HCEC 1CT (cell line): ENCODE results near the gene RDH12.
"Not testable (repeated sequence)": the region's sequence is repeated elsewhere in the genome, so short reads cannot be mapped to it uniquely, and the experiment has no call there.

Source experiments
- DNase-seq: peaks from one replicate; pipeline ENCODE4 v3.0.0-alpha.2; 2017

RDH12 gene

DNA sequence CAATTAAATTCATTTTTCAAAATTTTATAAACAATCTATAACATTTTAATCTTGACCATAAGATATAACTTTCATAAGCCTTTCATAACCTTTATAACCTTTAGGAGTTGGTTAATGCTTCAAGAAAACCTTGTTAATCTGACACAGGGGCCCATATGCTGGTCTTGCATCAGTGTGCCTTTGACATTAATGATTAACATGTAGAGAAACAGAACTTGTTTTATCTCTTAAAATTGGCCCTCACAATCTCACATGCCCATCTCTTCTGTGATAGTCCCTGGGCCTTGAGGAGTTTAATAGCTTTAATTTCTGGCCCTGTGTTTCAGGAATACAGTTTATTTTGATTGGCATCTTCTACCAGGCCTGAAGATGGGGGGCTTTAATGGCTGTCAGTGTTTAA, 7.7 kb downstream of the RDH12 start:
- DNase-seq = not testable (repeated sequence)

DNA sequence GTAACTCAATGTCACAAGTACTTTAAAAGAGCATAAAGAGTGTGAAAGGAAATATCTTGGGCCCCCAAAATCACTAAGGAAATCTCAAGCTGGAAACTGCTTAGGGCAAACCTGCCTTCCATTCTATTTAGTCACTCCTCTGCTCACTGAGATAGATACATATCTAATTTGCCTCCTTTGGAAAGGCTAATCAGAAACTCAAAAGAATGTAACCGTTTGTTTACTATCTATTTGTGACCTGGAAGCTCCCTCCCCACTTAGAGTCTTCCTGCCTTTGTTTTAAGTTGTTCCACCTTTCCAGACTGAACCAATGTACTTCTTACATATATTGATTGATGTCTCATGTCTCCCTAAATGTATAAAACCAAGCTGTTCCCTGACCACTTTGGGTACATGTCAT, 8.1 kb downstream of the RDH12 start:
- DNase-seq = not testable (repeated sequence)

DNA sequence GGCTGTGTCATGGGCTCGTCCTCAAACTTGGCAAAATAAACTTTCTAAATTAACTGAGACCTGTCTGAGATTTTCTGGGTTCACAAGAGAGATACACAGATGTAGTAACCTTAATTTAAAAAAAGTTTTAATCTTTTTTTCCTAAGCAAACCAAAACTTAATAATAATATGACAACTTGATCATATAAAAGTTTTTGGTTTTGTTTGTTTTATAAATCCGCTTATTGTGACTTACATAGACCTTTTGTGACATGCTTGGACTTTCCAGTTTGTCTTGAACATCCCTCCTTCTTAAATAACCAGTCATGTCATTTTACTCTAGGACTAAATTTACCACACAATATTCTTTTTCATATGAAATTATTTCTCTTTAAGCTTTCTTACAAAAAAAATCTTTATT, 8.5 kb downstream of the RDH12 start:
- DNase-seq = no peak

DNA sequence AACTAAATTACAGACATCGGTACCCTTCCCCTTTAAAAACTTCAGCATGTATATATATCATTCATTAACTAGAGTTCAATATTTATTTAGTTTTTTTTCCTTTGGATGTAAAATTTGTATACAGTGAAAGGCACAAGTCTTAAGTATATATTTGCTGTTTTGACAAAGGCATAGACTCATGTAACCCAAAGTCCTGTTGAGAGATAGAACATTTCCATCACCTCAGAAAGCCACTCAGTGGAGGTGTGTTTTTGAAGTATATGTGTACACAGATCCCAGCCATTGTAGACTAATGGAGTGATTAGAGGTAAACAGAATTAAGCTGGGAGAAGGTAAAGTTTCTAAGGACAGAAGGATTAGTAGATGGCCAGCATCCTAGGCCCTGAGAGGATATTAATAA, 15.4 kb downstream of the RDH12 start:
- DNase-seq = no peak

DNA sequence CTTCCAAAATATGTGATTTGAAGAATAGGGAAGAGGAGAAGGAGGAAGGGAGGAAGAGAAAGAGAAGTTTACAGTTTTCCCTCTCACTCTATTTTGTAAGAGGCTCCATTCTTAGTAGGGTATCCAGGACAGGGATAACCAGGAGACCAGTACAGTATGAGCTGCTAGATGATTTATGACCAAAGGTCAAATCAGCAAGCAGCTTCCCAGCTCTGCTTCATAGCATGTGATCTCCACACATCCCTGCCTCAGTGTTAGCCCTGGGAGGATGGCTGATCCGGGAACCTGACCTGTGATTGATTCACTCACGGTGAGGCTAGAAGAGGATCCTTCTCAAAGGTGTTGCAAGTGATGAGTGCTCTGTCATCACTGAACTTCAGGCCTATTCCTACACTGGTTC, 16.6 kb downstream of the RDH12 start:
- no peak for DNase-seq

DNA sequence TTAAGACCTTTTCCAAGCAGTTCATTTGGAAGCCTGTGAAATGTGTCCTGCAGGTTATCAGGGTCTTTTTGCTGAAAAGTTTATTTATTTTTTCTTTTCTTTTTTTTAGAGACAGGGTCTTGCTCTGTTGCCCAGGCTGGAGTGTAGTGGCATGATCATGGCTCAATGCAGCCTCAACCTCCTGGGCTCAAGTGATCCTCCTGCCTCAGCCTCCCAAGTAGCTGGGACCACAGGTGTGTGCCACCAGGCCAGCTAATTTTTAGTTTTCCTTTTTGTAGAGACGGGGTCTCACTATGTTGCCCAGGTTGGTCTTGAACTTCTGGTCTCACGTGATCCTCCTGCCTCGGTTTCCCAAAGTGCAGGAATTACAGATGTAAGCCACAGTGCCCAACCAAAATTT, 17.7 kb downstream of the RDH12 start:
- not testable (repeated sequence) for DNase-seq

DNA sequence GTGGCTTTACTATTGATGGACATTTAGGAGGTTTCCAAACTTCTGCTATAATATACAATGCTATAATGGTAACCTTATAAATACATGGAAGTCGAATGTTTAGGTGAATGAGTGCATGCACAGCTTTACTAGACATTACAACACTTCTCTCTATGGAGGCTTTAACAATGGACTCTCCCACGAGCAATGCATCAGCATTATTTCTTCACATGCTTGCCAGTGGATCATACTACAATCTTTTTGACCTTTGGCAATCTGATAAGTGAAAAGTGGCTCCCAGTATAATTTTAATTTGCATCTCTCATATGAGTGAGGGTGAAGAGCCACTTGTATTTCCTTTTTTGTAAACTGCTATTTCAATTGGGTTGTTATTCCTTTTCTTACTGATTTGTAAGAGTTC, 18.2 kb downstream of the RDH12 start:
- no peak for DNase-seq

DNA sequence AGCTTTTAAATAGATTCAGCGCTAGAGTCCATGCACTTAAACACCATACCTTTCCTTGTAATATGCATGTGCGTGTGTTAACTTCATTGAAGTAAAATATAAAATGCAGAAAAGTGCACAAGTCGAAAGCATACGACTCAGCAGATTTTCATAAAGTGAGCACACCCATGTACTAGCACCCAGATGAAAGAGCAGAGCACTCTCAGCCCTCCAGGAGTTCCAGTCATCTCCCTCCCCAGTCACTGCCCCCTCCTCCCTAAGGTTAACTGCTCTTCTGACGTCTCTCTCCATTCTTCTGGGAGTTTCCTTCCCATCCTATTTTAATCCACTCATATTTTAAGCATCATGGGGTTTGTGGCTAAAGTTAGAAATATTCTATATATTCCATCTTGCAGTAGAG, 20.2 kb downstream of the RDH12 start:
- DNase-seq = no peak

DNA sequence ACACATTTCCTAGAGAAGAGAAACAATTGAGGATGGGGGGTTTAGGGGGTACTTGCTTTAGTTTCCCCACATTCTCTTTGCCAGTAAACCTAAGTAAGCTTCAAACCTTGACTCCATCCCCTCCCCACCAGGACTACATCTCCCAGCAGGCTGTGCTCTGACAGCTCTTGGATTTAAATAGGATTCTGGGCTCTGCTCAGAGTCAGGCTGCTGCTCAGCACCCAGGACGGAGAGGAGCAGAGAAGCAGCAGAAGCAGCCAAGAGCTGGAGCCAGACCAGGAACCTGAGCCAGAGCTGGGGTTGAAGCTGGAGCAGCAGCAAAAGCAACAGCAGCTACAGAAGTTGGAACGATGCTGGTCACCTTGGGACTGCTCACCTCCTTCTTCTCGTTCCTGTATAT, 20.6 kb downstream of the RDH12 start:
- no peak for DNase-seq

DNA sequence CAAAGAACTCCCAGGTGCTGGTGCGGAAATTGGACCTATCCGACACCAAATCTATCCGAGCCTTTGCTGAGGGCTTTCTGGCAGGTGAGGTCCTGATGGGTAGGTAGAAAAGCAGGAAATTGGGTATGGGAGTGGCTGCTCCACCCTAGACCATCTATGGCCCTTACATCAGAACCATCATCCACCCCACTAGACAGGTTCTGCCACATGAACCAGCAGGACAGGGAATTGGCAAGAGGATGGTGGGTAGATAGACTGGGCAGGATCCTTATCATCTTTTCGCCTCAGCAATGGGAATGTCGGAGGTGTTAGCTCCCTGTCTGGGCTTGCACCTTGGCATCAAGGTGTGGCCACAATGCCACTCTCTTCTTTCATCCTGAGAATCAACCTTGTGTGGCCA, 23.5 kb downstream of the RDH12 start:
- no peak for DNase-seq

DNA sequence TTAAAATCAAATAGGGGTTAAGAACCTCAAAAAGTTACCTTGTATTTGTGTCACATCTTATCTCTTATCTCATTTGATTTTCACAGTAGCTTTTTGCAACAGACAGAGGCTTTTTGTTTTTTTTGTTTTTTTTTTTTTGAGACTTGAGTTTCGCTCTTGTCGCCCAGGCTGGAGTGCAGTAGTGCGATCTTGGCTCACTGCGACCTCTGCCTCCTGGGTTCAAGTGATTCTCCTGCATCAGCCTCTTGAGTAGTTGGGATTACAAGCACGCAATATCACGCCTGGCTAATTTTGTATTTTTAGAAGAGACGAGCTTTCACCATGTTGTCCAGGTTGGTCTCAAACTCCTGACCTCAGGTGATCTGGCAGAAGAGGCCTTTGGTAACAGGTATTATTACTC, 25.7 kb downstream of the RDH12 start:
- DNase-seq = no peak

DNA sequence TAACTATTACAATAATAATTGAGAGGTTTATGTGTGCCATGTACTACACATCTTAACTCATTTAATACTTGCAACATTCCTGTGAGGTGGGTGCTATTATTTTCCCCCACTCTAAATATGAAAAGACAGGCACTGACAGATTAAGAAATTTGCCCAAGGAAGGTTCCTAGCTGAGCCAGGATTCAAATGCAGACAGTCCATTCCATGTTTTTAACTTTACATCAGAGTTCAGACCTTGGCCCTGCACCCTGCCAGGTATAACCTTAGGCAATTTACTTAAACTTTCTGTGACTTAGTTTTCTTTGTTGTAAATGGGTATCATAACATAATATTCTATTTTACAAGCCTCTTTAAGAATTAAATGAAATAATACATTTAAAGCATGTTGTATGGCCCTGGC, 26.6 kb downstream of the RDH12 start:
- no peak for DNase-seq

DNA sequence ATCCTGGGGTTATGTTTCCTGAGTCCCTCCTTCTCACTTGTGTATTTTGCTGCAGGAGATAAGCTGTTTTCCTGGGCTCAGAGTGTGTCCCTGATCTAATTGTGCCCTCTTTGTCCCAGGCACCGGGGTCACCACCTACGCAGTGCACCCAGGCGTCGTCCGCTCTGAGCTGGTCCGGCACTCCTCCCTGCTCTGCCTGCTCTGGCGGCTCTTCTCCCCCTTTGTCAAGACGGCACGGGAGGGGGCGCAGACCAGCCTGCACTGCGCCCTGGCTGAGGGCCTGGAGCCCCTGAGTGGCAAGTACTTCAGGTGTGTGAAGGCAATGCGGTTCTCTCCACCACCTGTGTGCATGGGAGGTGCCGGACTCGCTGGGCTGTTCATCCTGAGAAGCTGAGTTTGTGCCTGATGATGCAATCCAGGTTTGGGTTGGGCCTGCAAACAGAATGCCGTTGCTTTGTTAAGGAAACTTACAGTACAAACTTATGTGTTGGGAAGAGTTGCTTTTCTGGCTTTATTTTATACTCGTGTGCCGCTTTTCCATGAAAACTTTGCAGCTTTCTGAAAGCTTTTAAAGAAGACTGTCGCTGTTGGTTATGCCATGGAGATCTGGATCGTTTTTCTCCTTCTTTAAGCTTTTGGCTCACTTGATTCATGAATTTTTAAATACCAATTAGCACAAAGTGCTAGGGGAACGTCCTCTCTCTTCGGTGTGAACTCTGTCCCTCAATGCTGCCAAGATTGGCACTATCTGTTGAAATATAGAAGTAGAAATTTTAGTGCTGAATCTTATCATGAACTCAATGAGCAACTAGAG, 27.6 kb downstream of the RDH12 start:
- DNase-seq = no peak

DNA sequence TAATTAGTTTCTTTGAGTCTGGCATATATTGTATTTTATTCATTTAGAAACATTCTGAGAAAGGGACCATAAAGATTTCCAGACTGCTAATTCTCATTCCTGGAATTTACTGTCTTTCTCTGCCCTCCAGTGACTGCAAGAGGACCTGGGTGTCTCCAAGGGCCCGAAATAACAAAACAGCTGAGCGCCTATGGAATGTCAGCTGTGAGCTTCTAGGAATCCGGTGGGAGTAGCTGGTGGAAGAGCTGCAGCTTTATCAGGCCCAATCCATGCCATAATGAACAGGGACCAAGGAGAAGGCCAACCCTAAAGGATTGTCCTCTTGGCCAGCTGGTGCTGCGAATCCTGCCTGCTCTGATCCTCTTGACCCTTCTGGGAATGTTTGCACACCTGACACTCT, 31.9 kb downstream of the RDH12 start:
- no peak for DNase-seq

DNA sequence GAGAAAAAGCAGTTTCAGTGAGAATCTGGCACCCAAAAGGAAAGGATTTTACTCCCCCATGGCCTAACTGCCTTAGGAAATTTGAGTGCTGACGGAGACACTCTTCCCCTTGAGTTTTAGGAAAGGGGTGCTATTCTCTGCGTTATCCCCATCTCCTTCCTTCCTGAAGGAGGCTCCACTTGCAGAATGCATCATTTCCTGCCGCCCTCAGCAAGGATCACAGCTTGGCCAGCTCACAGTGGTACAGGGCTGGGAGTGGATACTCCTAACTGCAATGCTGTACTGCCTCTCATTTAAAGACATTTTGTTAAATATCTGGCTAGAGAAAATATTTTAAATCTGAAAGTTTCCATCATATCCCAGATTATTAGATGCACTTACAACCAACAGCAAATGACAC, 33.0 kb downstream of the RDH12 start:
- DNase-seq = peak; percentile 7

DNA sequence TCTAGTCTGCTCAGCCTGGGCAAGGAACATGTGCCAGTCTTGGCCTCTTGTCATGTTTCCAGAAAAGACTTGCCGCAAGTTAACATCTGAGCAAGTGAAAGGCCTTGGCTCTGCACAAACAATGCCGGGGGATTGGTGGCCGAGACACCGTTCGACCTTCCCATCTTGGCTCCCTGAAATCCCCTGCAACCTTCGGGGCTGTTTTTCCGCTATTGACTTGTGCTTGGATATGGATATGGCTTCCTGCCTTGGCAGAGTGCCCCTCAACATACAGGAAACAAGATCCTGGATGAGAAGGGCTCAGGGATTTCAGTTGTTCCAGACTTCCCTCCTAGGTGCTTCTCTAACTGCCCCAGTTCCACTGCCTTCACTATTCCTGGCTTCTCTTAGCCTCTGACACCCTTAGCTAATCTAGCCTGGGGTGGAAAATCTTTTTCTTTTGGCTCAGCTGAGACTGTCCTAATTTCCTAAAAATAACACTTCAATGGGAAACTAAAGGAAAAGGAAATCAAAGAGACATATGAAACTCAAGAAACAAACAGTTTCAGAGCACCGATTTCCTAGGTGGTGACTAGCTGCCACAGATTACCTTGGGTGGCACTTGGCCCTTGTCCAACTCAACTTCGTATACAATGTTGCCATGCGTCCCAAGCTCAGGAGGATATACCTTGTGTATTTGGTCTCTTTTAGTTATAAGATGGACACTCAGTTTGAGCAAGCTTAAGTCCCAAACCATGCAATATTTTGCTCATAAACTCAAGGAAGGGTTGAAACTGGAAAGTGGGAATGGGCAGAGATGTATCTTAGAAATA, 33.9 kb downstream of the RDH12 start:
- no peak for DNase-seq

DNA sequence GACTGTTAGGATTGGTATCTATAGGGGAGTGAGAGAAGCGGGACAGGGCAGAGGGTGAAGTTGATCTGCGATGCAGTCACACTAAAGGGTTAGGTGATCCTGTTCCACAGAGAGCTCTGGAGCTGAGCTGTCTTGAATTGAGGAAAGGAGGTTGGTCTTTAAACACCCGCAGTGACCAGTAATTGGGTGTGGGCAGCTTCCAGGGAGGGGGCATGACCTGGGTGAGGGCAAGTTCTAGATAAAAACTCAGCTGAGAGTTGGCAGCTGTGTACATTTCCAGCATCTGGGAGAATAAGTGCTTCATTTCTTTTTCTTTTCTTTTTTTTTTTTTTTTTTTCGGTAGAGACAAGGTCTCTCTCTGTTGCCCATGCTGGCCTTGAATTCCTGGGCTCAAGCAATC, 35.1 kb downstream of the RDH12 start:
- no peak for DNase-seq

DNA sequence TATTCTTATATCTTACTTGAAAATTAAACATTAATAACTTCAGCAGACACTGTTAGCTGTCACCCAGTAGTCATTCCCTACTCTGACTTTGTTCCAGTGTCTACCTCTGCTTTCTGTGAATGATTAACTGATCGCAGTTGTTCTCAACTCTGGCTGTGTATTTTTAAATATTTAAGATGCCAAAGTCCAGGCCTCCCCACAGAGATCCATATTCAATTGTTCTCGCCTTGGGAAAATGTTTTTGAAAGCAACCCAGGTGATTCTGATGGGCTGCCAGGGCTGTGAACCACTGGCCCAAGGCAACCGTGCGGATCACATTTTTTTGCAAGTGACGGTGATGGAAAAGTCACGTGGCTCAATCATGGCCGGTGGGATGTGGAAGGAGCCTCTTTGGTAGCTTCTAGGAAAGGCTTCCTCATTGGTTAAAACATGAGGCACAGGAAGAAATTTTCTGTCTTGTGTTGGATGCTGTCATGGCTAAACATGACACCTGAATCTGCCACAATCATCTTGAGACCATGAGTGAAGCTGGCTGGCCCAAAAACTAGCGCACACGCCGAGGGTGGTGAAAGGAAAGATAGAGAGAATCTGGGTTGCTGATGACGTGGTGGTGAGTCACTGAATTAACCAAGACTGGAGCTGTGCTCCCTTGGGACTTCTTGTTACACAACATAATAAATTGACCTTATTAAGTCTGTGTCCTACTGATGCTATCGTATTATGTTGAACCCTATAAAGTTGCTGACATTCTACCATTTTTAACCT, 37.2 kb downstream of the RDH12 start:
- DNase-seq = peak; percentile 89

DNA sequence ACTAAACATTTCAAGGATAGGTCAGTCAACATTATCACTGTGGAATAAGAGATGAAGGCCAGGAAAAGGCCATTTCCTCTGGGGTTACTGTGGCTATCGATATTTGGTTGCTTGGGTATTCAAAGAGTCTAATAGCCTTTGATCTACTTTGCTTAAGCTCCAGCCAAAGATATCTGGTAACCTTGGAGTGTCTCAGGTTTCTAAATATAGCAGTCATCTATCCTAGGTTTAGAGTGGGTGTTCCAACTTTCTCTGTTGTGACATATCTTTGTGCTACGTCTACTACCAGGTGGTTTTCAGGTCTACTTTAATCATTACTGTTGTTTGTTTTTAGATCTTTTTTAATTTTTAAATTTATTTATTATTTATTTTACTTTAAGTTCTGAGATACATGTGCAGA, 42.4 kb downstream of the RDH12 start:
- DNase-seq = no peak

DNA sequence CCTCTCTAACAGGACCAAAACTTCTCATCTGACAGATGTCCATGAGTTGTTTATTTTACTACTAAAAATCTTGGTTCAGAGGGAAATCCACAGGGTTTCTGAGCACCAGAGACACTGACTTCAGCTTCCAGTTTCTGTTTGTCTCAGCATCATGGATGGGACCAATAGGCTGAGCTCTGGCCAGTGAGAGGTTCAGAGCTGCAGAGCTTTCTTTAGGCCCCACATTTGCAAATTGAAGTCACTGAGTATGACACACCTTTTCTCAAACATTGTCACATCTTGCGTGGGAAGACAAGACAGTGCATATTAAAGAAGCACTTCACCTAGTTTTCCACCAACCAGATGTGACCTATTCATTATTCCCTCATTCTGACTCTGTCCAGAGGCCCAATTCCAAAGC, 45.2 kb downstream of the RDH12 start:
- DNase-seq = no peak

DNA sequence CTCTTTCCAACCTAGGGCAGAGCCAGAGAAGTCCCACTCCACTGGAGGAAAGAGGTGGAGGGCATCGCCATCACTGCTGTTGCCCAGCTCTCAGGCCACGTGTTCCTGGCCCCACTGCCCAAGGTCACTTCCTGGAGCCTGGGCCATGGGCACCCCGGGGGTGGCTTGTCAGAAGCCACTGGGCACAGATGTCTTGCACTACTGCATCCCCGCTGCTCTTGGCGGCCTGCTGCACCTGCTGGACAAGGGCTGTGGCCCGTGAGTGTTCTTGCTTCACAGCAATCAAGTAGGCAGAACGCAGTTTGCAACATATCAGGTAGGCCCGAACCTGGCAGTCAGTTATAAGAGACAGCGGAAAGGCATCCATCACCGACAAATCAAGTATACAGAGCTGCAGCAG, 46.6 kb downstream of the RDH12 start:
- DNase-seq = no peak

DNA sequence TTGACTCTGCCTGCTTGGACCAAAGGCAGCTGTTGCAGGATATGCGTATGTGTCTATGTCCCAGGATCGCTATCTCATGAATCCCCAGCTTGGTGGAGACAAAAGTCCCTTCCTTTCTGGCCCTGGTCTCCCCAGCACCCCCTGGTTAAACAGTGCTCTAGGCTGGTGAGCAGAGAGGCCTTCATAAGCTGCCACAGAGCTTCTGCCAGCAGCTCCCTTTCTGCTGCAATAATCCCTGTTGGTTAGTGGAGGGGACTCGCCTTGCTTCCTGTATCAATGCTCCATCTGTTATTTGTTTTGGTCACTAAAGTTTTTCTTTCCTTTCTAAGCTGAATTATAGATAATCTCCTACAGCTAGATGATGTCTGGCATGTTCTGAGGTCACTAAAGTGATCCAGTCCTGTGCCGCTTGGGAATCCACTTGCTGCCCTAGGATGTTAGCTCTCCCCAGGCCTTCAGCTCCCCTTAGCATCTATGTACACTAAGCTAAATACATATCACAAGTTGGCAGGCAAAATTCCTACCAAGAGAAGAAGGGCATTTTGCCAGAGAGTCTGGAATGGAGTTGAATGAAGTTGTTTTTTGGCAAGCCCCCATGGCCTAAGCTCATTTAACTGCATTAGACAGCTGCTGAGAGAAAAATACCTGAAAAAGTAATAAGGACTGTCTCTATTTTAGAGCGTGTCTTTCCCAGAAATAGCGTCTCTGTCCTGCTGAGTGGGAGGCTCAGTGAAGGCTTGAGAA, 47.8 kb downstream of the RDH12 start:
- DNase-seq = no peak

DNA sequence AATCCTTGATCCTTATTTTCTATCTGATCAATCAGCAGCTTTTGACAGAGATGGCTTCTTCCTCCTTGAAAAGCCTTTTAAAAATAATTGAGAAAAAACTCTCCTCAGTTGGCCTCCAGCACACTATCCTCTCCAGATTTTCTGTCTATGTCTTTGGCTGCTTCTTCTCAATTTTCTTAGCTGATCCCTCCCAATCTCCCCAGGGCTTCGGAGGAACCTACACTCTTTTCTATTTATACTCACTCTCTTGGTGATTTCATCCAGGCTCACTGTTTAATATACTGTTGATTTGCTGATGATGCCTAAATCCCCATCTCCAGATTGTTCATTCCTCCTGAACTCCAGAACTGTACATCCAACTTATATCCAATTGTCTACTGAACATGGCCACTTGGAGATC, 54.8 kb downstream of the RDH12 start:
- no peak for DNase-seq
